HG03064 (cell line): ENCODE results near the gene OR5H14.
"Not testable (repeated sequence)": the region's sequence is repeated elsewhere in the genome, so short reads cannot be mapped to it uniquely, and the experiment has no call there.

Experiments used
- ATAC-seq: cut with Tn5 transposase; IDR thresholded peaks from one replicate; pipeline ENCODE4 v1.9.1; 2021; ENCODE audit warnings: low read depth; ENCODE audit not compliant: unreplicated experiment

Gene OR5H14

DNA sequence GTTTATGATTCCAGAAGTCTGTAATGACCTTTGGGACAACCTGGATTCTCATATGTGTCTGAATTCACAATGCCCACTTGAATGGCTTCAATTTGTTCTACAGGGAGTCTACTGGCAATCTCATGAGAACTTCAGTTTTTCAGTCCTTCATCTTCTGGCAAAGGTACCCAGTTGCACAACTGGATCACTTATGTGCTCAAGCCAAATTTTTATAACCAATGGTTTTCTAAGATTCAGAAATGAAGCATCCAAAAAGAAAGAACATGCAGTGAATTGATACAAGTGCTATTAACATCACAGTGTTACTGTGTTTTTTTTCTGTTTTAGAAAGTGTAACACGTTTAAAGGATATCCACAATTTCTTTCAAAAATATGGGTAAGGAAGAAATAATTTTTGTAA lies at the start of gene OR5H14:
Gene OR5H14, plus strand, starts transcription at position 301 of the 400 bp plus-strand sequence. CDS start 1,907 bp downstream, outside the sequence.
- no peak for ATAC-seq

DNA sequence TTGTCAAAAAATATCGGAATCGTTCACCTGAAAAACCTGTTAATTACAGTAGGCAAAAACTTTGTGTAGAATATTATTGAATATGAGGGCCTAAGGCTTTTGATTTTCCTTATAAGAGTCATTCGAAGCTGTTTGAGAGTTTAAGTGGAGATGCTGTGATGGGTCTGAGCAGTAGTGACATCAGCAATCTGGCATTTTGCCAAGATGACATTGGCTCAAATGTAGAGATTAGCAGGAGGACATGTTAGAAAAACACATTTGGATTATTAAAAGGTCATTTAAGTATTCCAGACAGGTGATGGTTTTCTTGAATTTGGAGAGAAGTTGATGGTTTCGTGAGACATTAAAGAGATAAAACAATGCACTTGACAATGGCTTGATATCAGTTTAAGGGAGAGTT lies 47.4 kb upstream of the OR5H14 start:
- no peak for ATAC-seq

DNA sequence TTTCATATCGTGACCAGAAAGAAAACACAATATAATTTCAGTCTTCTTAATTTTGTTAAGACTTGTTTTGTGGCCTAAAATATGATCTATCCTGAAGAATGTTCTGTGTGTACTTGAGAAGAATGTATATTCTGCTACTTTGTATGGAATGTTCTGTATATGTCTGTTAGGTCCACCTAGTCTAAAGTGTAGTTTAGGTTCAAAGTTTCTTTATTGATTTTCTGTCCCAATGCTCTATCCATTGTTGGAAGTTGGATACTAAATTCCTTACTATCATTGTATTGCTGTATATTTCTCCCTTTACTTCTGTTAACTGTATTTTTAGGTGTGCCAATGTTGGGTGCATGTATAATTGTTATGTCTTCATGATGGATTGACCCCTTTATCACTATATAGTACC lies 39.1 kb upstream of the OR5H14 start:
- no peak for ATAC-seq

DNA sequence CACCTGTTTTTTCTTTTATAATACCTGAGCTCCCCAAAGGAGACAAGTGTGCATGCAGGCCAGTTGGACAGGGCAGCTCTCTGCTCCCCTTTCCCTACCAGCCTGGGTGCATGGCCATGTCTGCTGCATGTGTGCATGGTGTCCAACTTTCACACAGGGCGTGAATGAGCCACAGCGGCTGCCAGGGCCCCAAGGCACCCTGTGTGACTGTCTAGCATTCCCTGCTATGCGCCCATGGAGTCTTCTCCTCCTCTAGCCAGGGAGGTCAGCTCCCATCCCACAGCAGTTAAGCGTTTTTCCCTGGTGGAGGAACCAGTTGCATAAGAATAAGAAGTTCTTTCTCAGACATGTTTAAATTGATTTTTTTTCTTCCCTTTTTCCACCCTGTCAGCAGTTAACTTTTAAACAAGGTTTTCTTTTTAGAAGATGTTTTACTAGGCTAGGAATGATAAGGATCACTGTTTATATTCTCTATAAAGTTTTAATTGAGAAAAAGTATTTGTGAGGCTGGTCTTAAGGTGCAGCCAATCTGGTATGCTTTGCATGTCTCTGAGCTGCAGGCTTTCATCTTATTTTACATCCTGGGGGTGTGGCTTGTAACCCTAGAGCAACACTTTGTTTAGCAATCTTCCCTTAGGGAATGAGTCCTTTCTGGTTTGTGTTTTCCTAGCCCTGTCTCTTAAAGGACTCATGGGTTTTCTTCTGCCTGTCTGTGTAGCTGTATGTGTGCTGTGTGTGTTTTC lies 37.3 kb upstream of the OR5H14 start:
- no peak for ATAC-seq

DNA sequence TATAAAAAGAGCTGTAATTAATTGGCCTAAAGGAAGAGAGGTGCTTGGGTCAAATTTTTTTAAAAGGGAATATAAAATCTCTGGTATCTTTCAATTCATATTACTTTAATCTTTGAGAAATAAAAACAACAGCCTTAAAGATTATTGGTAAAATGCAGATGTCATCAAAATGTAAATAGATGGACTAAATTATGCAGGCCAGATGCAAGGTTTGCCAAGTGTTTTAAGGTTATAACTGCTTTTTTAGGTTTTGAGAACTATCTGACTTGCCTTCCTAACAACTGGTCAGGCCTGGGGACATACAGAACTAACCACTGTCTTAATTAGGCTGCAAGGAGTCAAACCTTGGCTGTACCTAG lies 36.8 kb upstream of the OR5H14 start:
- no peak for ATAC-seq

DNA sequence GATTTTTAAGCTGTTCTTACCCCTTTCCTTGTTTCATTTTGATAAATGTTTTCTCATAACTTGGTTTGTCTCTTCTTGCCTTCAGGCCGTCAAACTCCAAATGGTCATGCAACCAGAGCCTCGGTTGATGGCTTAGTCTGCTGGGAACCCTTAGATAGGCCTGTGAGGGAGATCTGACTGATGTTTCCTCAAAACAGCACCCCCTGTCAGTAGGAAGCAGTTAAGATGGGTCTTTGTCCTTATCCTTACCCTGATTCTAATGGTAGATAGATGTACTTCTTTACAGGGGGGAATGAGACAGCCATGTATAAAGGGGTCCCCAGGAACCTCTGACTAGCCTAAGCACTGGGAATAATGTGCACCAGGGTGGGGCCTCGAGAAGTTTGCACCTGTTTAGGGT lies 33.0 kb upstream of the OR5H14 start:
- no peak for ATAC-seq

DNA sequence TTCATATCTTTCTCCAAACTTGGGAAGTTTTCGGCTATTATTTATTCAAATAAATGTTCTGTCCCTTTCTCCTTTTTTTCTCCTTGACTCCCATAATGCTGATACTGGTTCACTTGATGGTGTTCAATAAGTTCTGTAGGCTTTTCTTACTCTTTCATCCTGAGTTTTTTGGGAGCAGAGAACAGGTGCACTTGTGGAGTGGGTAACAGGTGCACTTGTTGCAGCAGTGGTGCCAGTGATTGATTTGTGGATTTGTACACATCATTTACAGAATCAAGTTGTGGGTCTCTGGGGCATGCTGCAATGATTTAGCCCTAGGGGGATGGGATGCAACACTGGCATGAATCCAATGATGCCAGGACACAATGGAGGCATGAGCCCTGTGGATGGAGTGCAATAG lies 31.6 kb upstream of the OR5H14 start:
- ATAC-seq: no peak

DNA sequence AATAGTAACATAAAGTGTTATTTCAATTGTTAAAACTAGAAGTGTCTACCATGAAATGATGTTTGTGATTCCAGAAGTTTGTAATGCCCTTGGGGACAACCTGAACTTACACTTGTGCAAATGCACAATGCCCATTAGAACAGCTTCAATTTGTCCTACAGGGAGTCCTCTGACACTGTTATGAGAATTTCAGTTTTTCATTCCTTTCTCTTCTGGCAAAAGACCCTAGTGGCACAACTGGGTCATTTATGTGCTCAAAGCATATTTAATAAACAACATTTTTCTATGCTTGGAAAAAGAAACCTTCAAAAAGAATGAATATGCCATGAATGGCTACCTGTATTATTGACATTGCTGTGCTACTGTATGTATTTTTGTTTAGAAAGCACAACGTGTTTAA lies 16.9 kb upstream of the OR5H14 start, which contains the start of gene OR5H1:
Gene OR5H1, plus strand, starts transcription at position 301 of the 400 bp plus-strand sequence. CDS start 1,977 bp downstream, outside the sequence.
- ATAC-seq: no peak

DNA sequence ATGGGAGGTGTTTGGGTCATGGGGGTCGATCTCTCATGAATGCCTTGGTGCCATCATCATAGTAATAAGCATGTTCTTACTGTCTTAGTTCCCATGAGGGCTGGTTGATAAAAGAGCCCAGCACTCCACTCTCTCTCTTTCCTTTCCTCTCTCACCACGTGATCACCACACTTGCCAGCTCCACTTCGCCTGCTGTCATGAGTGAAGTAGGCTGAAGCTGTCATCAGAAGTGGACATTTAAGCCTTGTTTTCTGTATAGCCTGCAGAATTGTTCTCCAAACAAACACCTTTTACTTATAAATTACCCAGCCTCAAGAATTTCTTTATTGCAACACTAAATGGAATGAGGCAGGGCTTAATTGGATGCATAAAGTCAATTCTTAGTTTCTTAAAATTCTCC lies 10.6 kb upstream of the OR5H14 start:
- ATAC-seq: no peak

DNA sequence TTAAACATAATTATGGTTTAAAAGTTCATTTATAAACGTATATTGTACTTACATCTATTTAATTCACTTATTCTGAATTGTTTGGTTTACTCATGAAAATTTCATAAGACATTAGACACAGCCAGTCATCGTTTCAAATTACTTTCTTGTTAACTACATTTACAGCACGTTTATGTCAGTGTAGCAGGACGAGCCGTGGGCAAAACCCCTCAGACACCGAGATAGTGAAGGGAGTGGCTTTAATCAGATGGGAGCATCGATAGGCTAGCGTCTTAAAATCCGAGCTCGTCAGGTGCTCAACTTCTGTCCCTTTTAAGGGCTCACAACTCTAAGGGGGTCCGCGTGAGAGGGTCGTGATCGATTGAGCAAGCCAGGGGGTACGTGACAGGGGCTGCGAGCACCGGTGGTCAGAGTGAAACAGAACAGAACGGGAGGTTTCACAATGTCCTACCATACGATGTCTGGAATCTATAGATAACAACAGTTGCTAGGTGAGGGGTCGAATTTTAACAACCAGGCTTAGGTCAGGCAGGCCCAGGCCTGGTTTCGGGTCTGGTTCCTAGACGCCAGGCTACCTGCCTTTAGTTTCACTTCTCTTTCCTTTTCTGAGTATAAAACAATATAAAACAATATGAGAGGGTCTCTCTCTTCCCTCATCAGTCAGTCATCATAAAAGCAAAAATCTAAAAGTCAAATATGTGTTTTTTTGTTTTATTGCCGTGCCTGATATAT lies 9.3 kb upstream of the OR5H14 start:
- ATAC-seq: not testable (repeated sequence)

DNA sequence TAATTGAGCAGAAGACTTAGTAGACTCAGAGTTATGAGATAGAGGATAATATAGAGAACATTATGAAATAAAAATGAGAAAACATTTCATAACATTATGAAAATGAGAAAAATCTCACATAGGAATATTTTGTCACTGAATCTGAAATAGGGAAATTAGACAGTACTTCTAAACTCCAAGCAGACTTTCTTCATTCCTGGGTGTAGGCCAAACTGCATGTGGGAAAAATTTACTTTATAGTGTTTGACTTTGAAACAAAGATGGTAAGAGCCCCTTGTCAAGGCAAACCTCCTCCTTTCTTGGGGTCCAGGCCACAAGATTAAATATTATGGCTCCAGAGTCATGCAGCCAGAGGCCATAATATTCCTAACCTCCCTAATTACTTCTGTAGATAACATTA lies 6.7 kb upstream of the OR5H14 start:
- ATAC-seq: no peak

DNA sequence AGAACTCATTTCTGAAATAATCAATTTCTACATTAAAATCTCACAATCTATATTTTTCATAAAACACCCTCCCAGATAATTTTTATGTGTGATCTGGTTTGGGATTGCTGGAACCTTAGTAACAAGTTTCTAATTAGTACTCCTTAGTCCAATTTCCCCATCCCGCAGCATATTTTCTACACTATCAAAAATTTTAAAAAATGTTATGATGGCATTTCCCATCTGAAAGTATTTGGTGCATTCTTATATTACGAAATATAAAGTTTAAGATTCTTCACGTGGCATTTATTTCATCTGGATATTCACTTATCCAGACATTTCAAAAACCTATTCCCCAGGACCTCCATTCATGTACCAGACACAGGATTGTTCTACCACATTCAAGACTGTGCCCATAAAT lies 1.5 kb downstream of the OR5H14 start:
- no peak for ATAC-seq

DNA sequence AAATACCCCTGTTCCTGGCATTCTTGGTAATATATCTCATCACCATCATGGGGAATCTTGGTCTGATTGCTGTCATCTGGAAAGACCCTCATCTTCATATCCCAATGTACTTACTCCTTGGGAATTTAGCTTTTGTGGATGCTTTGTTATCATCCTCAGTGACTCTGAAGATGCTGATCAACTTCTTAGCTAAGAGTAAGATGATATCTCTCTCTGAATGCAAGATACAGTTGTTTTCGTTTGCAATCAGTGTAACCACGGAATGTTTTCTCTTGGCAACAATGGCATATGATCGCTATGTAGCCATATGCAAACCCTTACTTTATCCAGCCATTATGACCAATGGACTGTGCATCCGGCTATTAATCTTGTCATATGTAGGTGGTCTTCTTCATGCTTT lies 2.2 kb downstream of the OR5H14 start:
- not testable (repeated sequence) for ATAC-seq

DNA sequence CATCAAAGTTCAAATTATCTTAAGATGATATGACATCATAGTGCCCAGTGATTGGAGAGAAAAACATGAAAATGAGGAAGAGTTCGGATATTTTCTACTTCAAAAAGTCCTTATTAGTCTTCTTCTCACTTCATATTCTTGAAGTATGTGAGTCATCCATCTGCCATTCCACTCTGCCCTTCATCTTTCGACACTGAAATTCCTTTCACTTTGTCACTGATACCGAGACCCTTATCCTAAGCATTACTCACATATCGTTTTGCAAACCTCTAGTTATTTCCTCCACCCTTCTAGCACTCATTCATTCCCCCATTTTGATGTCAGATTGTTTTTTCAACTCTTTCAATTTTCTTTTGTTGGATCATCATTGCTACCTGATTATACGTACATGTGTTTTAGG lies 4.0 kb downstream of the OR5H14 start:
- ATAC-seq: no peak

DNA sequence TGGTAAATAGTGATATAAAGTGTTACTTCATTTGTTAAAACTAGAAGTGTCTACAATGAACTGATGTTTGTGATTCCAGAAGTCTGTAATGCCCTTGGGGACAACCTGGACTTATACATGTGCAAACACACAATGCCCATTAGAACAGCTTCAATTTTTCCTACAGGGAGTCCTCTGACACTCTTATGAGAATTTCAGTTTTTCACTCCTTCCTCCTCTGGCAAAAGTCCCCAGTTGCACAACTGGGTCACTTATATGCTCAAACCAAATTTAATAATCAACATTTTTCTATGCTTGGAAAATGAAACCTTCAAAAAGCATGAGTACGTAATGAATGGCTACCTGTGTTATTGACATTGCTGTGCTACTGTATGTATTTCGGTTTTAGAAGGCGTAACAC lies 19.1 kb downstream of the OR5H14 start, which contains the start of gene OR5H15:
Gene OR5H15, plus strand, starts transcription at position 301 of the 400 bp plus-strand sequence. CDS start 2,004 bp downstream, outside the sequence.
- ATAC-seq: no peak

DNA sequence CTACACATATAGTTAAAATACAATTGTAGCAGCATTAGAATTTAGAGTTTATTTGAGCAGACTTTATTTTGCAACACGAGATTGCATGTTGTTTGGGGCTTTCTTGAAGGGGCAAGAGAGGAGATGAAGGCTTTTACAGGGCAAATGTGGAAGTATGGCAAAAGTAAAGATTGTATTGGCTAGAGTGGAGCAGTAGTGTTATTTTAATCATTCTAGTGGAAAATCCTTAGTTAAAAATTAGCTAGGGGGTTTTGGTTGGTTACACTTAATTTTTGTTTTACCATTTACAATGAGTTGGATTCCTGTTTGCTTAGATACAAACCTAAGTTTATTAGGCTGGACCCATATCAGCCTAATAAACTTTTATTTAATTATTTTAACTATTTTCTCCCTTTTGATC lies 23.8 kb downstream of the OR5H14 start:
- no peak for ATAC-seq

DNA sequence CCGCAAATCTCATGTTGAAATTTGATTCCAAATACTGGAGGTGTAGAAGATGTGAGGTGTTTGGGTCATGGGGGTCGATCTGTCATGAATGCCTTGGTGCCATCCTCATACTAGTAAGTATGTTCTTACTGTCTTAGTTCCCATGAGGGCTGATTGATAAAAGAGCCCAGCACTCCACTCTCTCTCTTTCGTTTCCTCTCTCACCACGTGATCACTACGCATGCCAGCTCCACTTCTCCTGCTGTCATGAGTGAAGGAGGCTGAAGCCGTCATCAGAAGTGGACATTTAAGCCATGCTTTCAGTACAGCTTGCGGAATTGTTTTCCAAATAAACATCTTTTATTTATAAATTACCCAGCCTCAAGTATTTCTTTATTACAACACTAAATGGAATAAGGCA lies 25.3 kb downstream of the OR5H14 start:
- ATAC-seq: no peak

DNA sequence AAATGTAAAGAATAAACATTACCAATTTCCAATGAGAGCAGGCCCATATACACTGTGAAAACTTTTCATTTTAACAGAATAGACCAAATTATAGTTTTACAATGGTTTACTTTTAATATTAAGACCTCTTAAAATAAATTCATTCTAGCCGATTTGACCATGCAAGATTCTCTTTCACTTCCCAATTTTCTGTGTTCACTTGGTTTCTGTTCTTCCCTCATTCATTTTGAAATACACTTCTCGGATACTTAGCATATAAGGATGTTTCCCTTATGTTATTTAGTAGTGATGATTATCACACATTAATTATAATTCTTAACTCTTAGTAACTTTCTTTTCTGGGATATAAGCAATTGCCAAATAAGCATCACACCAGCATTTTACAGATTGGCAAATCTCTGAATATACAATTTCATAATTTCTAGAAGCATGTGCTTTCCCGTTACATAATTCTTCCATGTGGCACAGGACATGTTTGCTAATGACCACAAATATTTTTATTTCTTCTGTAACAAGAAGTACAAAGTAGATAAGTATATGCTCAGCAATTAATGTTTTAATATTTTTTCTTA lies 33.1 kb downstream of the OR5H14 start:
- ATAC-seq: no peak

DNA sequence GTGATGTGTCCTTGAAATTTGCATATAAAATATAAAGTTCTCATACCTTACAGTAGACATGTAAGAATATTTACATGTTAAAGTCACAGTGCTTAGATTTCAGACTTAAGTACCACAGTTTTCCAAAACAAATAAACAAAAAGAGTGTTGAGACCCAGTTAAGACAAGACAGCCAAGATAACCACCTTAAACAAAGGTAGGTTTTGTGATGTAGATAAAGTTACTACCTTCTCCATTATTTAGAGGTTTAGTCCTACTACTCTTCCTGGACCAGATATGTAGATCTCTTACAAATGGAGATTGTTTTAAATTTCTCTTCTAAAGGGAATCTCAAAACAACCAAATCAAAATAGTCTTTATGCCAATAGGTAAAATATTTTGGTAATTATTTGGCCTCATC lies 34.9 kb downstream of the OR5H14 start:
- ATAC-seq: no peak

DNA sequence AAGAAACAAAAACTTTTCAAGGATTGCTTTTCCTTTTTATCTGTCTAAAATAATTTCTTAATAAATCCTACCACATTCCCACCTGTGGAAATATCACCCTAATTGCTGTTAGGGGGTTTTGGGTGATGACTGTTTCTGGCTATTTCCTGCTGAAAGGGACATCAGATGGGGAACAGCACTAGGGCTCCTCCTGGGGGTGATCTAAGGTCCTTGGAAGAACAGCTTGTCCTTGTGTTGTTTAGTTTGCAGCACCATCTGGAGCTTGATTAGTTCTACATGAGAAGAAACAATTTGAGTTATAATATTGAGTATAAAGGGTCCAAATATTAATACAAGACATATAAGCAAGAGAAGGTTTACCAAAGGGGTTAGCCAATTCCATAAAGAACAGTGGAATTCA lies 37.9 kb downstream of the OR5H14 start:
- ATAC-seq: no peak

DNA sequence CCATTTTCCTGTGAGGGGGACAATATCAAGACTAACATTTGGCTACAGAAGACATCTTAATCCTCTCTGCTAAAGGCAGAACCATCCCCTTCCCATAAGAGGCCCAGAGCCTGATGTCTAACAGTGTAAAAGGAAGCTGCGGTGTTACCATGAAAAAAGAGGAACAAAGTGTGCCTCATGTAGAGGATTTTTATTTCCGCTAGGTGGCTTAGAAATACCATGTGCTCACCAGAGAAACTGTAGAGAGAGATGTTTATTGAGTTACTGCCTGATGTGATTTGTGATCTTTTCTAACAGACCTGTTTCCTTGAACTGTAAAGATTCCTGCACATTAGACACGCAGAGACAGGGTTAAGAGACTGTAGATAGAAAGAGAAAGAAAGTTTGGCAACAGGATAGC lies 41.3 kb downstream of the OR5H14 start:
- ATAC-seq: no peak

DNA sequence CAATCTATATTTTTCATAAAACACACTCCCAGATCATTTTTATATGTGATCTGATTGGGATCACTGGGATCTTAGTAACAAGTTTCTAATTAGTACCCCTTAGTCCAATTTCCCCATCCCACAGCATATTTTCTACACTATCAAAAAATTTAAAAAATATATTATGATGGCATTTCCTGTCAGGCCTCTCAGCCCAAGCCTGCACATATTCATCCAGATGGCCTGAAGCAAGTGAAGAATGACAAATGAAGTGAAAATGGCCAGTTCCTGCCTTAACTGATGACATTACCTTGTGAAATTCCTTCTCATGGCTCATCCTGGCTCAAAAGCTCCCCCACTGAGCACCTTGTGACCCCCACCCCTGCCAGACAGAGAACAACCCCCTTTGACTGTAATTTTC lies 43.6 kb downstream of the OR5H14 start:
- ATAC-seq: not testable (repeated sequence)
